ENCODE results near the gene DCLK1.

DCLK1 gene

DNA sequence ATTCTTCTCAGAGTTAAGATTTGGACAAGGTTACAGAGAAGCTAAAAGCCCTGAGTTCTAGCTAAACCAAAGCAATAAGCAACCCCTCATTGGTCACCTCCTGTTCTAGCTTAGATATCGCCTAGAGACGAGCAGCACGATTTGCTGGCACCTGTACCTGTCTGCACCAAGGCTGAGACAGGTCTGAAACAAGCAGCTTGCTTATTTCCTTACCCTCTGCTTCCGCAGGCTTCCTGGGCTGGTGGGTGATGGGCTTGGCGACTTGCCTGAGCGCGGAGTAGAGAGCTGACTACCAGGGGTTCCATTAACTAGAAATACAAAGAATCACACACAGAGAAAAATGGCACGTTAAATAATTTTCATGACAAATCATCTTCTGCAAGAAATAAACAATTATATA, 276.9 kb downstream of the DCLK1 start:
- no peak overlapping the region for H3K4me3 ChIP-seq (replicated peaks in 1 of 2; ENCODE audit: low read depth in 2 of 2, low read length in 2 of 2)
- no peak for DNase-seq (ENCODE audit: low read depth in 2 of 2)
- TF ChIP-seq, protein P1, sequence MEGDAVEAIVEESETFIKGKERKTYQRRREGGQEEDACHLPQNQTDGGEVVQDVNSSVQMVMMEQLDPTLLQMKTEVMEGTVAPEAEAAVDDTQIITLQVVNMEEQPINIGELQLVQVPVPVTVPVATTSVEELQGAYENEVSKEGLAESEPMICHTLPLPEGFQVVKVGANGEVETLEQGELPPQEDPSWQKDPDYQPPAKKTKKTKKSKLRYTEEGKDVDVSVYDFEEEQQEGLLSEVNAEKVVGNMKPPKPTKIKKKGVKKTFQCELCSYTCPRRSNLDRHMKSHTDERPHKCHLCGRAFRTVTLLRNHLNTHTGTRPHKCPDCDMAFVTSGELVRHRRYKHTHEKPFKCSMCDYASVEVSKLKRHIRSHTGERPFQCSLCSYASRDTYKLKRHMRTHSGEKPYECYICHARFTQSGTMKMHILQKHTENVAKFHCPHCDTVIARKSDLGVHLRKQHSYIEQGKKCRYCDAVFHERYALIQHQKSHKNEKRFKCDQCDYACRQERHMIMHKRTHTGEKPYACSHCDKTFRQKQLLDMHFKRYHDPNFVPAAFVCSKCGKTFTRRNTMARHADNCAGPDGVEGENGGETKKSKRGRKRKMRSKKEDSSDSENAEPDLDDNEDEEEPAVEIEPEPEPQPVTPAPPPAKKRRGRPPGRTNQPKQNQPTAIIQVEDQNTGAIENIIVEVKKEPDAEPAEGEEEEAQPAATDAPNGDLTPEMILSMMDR (IDR thresholded peaks at IDR 0.05; ENCODE audit: low read depth, low read length) = no peak

- DNase-seq (ENCODE audit: low read depth in 2 of 2) = no peak
- TF ChIP-seq, protein P1 (IDR thresholded peaks at IDR 0.05; ENCODE audit: low read depth, low read length) = no peak
- no peak overlapping the region for H3K4me3 ChIP-seq (replicated peaks in 1 of 2; ENCODE audit: low read depth in 2 of 2, low read length in 2 of 2)
These were observed 279.3 kb downstream of the DCLK1 start for GRCh38 chr13:35851881-35852280.

GRCh38 chr13:35851356-35851755, 279.8 kb downstream of the DCLK1 start:
- no peak for DNase-seq (ENCODE audit: low read depth in 2 of 2)
- TF ChIP-seq, protein P1 (IDR thresholded peaks at IDR 0.05; ENCODE audit: low read depth, low read length) = no peak
- no peak overlapping the region for H3K4me3 ChIP-seq (replicated peaks in 1 of 2; ENCODE audit: low read depth in 2 of 2, low read length in 2 of 2)

GRCh38 chr13:35850569-35850968, 280.6 kb downstream of the DCLK1 start:
- no peak overlapping the region for H3K4me3 ChIP-seq (replicated peaks in 1 of 2; ENCODE audit: low read depth in 2 of 2, low read length in 2 of 2)
- TF ChIP-seq, protein P1 (IDR thresholded peaks at IDR 0.05; ENCODE audit: low read depth, low read length) = no peak
- DNase-seq (ENCODE audit: low read depth in 2 of 2) = no peak

DNA sequence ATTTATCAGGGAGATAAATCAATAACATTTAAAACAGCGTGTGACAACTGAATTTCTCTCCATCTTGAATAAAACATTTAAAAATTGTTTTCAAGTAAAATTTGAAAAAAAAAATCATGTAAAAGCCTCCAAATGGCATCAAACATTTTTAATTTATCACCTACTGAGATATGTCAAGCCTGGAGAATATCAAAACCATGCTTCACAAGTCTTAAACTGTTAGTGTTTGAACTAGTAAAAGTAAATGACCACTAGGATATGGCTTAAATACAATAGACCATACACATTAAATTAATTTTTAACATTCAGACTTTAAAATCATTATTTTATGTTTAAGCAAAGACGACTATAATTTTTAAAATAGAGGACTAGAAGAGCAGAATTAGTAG, 281.9 kb downstream of the DCLK1 start:
- TF ChIP-seq, protein P1 (IDR thresholded peaks at IDR 0.05; ENCODE audit: low read depth, low read length) = no peak
- no peak for DNase-seq (ENCODE audit: low read depth in 2 of 2)
- H3K4me3 ChIP-seq (replicated peaks in 1 of 2; ENCODE audit: low read depth in 2 of 2, low read length in 2 of 2) = no peak overlapping the region

DNA sequence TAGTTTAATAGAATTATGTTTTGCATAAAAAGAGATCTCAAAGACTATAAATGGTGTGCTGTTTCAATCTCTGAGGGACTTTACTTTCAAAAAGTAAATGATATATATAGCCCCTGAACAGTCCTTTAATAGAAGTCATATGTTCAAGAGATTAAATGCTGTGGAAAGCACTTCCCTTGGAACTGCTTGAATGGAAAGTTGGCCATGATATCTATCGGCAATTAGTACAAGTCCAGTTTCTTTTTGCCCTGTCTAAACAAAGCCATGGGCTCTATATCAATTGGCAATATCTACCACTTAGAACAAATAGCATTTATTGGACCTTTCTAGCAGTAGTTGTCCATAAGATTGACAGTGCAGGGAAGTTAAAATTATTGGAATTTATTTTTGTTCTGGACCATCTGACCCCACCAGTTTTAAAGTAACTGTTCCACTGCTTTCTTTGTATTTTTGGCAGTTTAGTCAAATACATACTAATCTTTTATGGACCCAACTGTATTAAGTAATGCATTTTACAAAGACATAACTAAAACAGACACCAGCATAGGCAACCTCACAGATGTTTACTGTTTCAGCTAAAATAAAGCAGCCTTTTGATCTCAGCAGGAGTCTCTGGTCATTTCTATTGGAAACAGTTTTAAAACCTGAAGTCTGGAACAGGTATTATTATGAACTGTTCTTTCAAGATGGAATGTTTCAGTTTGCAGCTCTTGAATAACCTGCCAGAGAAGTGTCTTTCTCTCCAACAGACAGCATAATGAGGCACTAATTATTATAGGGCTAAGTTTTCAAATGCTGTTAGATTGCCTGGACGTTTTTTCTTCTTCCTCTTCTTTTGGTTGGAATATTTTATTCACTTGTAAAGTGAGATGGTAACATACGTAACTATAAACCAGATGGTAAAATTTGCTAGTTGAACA, 282.6 kb downstream of the DCLK1 start:
- DNase-seq (ENCODE audit: low read depth in 2 of 2) = no peak
- no peak overlapping the region for H3K4me3 ChIP-seq (replicated peaks in 1 of 2; ENCODE audit: low read depth in 2 of 2, low read length in 2 of 2)
- TF ChIP-seq, protein P1 (IDR thresholded peaks at IDR 0.05; ENCODE audit: low read depth, low read length) = no peak
